GDM1 (cell line): ENCODE results near the gene MTERF4.

Experiments
- DNase-seq: peaks from one replicate; lab custom pipeline; 2025; lab: John Stamatoyannopoulos, UW

MTERF4 gene

GRCh38 chr2:241069821-241070281 is 32.2 kb downstream of the MTERF4 start:
- no peak for DNase-seq

GRCh38 chr2:241068942-241069810 is 32.9 kb downstream of the MTERF4 start:
- no peak for DNase-seq

GRCh38 chr2:241068136-241068941 is 33.7 kb downstream of the MTERF4 start:
- DNase-seq = no peak

GRCh38 chr2:241067501-241068135 is 34.5 kb downstream of the MTERF4 start:
- no peak for DNase-seq

- DNase-seq = no peak
These were observed 35.2 kb downstream of the MTERF4 start for GRCh38 chr2:241066893-241067341.

GRCh38 chr2:241066171-241066892 is 35.8 kb downstream of the MTERF4 start:
- DNase-seq = no peak

- no peak for DNase-seq
These were observed 36.7 kb downstream of the MTERF4 start for GRCh38 chr2:241065355-241065803.

- no peak for DNase-seq
These were observed 37.2 kb downstream of the MTERF4 start for GRCh38 chr2:241064802-241065354.

GRCh38 chr2:241064008-241064801 is 37.9 kb downstream of the MTERF4 start:
- no peak for DNase-seq

- no peak for DNase-seq
These were observed 38.5 kb downstream of the MTERF4 start for GRCh38 chr2:241063587-241063986.

GRCh38 chr2:241063093-241063551 is 39.0 kb downstream of the MTERF4 start:
- no peak for DNase-seq

- DNase-seq = no peak
These were observed 39.5 kb downstream of the MTERF4 start for GRCh38 chr2:241062389-241063092.

- DNase-seq = no peak
These were observed 40.8 kb downstream of the MTERF4 start for GRCh38 chr2:241061275-241061674.

GRCh38 chr2:241053576-241054251 is 48.4 kb downstream of the MTERF4 start:
- no peak for DNase-seq

- DNase-seq = no peak
These were observed 49.3 kb downstream of the MTERF4 start for GRCh38 chr2:241052677-241053360.

- no peak for DNase-seq
These were observed 50.3 kb downstream of the MTERF4 start for GRCh38 chr2:241051578-241052487.
